ENCODE data around the gene ZCCHC14. TPM values are rescaled to one million over a fixed set of nuclear protein-coding genes. Genes with fewer than 3 reads are reported as not detected.
A peak's percentile ranks its signal among the peaks of the same experiment; 100 is the strongest.

Gene ZCCHC14
- total RNA-seq, 1 experiment from 2014 or later = 33.1 TPM

GRCh38 chr16:87495578-87496446 is 3.0 kb upstream of the ZCCHC14 start:
- Mint-ChIP-seq H3K27me3 (ENCODE audit: insufficient read depth, unreplicated experiment) (no peaks in the 10 kb centered on the region), H3K4me1 (ENCODE audit: low read depth, unreplicated experiment) (peaks cover 11% of the 10 kb centered on the region), H3K4me3 (ENCODE audit: unreplicated experiment) (no peak overlapping the region), H3K27ac (ENCODE audit: unreplicated experiment) (no peak overlapping the region), H3K9me3 (ENCODE audit: unreplicated experiment) (no peaks in the 10 kb centered on the region), H3K36me3 (ENCODE audit: insufficient read depth, unreplicated experiment) (peaks cover 10% of the 10 kb centered on the region)
- Histone ChIP-seq H3K36me3 (ENCODE audit: control insufficient read depth, insufficient read depth, low read length) (no peaks in the 10 kb centered on the region), H3K9me3 (no peaks in the 10 kb centered on the region), H3K4me1 (0 out of 2 replicates have a peak, but pooled peaks cover 4% of the 10 kb centered on the region), H3K27me3 (replicated peaks; ENCODE audit: control insufficient read depth, insufficient read depth, low read length) (no peaks in the 10 kb centered on the region), H3K4me3 (ENCODE audit: low read depth, low read length) (no peak overlapping the region)
- no peak for TF ChIP-seq CTCF (IDR thresholded peaks at IDR 0.05; ENCODE audit: insufficient read depth in 1 of 2, low read depth in 1 of 2, low read length in 1 of 2, severe bottlenecking in 1 of 2, unreplicated experiment in 1 of 2)
- ChIA-PET CTCF (no interaction called here), POLR2A (no interaction called here)
- intact Hi-C loops (cut with micrococcal nuclease; ENCODE audit: unreplicated experiment) = no loop called here
- DNase-seq = no peak
- BruUV-seq (replicated peaks) = no TSS peak

- CTCF ChIA-PET = interaction anchor here (0.6 kb wide), 1 partner anchor 53 kb away, joined by 3 read pairs; no protein-coding TSS in a partner anchor
- H3K27me3 Mint-ChIP-seq (ENCODE audit: insufficient read depth, unreplicated experiment) = no peaks in the 10 kb centered on the region
- intact Hi-C loops (cut with micrococcal nuclease; ENCODE audit: unreplicated experiment) = loop anchor here (5.0 kb wide), 2 partner anchors 79 to 101 kb away; partner anchors contain the start of gene MAP1LC3B
These were observed 920 bp upstream of the ZCCHC14 start for GRCh38 chr16:87493608-87494280.

More at GRCh38 chr16:87493608-87494280, 920 bp upstream of the ZCCHC14 start:
- Histone ChIP-seq H3K36me3 (ENCODE audit: control insufficient read depth, insufficient read depth, low read length) (no peaks in the 10 kb centered on the region), H3K4me1 (0 out of 2 replicates have a peak, but pooled peaks cover 4% of the 10 kb centered on the region), H3K9me3 (no peaks in the 10 kb centered on the region), H3K4me3 (ENCODE audit: low read depth, low read length) (peak overlapping the region; percentile 40), H3K27me3 (replicated peaks; ENCODE audit: control insufficient read depth, insufficient read depth, low read length) (no peaks in the 10 kb centered on the region)
- H3K4me1 Mint-ChIP-seq (ENCODE audit: low read depth, unreplicated experiment) = peaks cover 29% of the 10 kb centered on the region
- POLR2A ChIA-PET = no interaction called here
- no peak for DNase-seq
- peak overlapping the region; percentile 92 for H3K27ac Mint-ChIP-seq (ENCODE audit: unreplicated experiment)
- peaks cover 10% of the 10 kb centered on the region for H3K36me3 Mint-ChIP-seq (ENCODE audit: insufficient read depth, unreplicated experiment)
- H3K4me3 Mint-ChIP-seq (ENCODE audit: unreplicated experiment) = peak overlapping the region; percentile 93
- TF ChIP-seq CTCF (IDR thresholded peaks at IDR 0.05; ENCODE audit: insufficient read depth in 1 of 2, low read depth in 1 of 2, low read length in 1 of 2, severe bottlenecking in 1 of 2, unreplicated experiment in 1 of 2) = no peak
- no peaks in the 10 kb centered on the region for H3K9me3 Mint-ChIP-seq (ENCODE audit: unreplicated experiment)
- BruUV-seq (replicated peaks) = no TSS peak

All from Caco-2 (cell line).